Keratinocyte (primary cell): ENCODE data around the gene ABHD12B.

Source experiments
- EZH2 ChIP-seq: IDR thresholded peaks from one replicate; pipeline ENCODE4 v1.6.1; 2012; ENCODE audit warnings: inconsistent platforms, mild to moderate bottlenecking, low read length, moderate library complexity
- TF ChIP-seq, protein P1 (sequence below), 3 experiments: IDR thresholded peaks in 1 of 3; conservative IDR thresholded peaks in 1 of 3; optimal IDR thresholded peaks in 1 of 3; 2 replicates in 2 of 3; 3 replicates in 1 of 3; pipeline versions ENCODE3 to v1.5.1; 2011; ENCODE audit warnings: low read length in 3 of 3, mild to moderate bottlenecking in 3 of 3, moderate library complexity in 2 of 3, control low read depth in 1 of 3, inconsistent platforms in 1 of 3; ENCODE audit not compliant: insufficient read depth in 2 of 3; ENCODE audit errors: extremely low read depth in 1 of 3

DNA sequence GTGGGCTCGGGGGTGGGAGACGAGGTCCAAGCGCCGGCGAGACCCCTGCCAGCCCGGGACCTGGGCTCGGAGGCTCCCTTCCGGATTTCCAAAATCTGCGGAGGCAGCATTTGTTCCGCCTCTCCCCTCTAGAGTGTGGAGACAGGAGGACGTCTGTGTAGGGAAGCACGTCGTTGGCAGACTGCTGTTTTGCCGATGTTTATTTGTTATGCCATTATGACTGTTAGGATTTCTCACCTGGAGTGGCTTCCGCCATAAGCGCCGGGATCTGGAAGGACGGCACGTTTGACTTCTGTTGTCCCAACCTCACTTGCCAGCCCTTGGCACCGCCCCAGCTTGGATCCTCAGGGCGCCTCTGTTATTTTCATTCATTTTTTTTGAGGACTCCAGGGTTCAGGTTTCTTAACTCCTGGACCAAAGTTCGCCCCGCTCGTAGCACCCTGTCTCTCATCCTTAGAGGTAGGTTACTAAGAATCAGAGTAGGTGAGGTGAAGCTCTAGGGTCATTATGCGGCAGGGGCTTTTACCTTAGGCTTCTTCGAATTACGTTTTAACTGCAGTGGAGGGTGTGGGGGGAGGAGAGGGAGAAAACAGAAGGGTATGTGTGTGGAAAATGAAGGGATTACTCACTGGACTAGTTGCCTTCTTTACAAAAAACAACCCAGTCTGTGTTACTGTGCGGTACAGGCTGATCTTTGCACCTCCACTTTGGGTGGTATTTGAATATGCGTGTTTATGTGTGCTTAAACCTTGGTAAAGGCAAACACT is 73.0 kb downstream of the ABHD12B start:
- TF ChIP-seq, protein P1, sequence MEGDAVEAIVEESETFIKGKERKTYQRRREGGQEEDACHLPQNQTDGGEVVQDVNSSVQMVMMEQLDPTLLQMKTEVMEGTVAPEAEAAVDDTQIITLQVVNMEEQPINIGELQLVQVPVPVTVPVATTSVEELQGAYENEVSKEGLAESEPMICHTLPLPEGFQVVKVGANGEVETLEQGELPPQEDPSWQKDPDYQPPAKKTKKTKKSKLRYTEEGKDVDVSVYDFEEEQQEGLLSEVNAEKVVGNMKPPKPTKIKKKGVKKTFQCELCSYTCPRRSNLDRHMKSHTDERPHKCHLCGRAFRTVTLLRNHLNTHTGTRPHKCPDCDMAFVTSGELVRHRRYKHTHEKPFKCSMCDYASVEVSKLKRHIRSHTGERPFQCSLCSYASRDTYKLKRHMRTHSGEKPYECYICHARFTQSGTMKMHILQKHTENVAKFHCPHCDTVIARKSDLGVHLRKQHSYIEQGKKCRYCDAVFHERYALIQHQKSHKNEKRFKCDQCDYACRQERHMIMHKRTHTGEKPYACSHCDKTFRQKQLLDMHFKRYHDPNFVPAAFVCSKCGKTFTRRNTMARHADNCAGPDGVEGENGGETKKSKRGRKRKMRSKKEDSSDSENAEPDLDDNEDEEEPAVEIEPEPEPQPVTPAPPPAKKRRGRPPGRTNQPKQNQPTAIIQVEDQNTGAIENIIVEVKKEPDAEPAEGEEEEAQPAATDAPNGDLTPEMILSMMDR (optimal IDR thresholded peaks at IDR 0.05 in 1 of 3, IDR thresholded peaks at IDR 0.05 in 1 of 3, conservative IDR thresholded peaks at IDR 0.05 in 1 of 3; ENCODE audit: extremely low read depth in 1 of 3, insufficient read depth in 2 of 3, low read length in 3 of 3): no peak
- no peak for TF ChIP-seq EZH2
